Common myeloid progenitor, CD34-positive (primary cell): ENCODE results near the gene ARHGAP15.

Source experiments
- CTCF ChIA-PET: fragments of 350-600 bp; sonication (Branson Sonifier 250); formaldehyde crosslinking; loops from one replicate; lab custom pipeline; 2021; ENCODE audit warnings: antibody characterized with exemption; lab: Charles Lee
- POLR2A ChIA-PET: fragments of 350-600 bp; sonication (Branson Sonifier 250); formaldehyde crosslinking; loops from one replicate; lab custom pipeline; 2021; ENCODE audit warnings: antibody characterized with exemption; lab: Charles Lee
- DNase-seq, 3 donors: peaks; one replicate each; pipeline versions ENCODE4 v3.0.0 to v3.0.0-alpha.2; 2013
- H3K27ac ChIP-seq, 2 experiments: 1 replicate in 1 of 2; 2 replicates in 1 of 2; pipeline ENCODE4 v1.7.0; 2013; ENCODE audit warnings: inconsistent platforms in 2 of 2, low read length in 2 of 2, mild to moderate bottlenecking in 2 of 2, low read depth in 1 of 2, moderate library complexity in 1 of 2; ENCODE audit not compliant: severe bottlenecking in 2 of 2, insufficient read depth in 1 of 2, poor library complexity in 1 of 2
- H3K27me3 ChIP-seq, 5 experiments: replicated peaks in 2 of 5; 1 replicate in 3 of 5; 2 replicates in 2 of 5; pipeline versions ENCODE4 v1.6.1 to v1.7.0; 2013; ENCODE audit warnings: low read length in 4 of 5, mild to moderate bottlenecking in 2 of 5, moderate library complexity in 2 of 5, inconsistent platforms in 1 of 5; ENCODE audit not compliant: insufficient read depth in 5 of 5, control insufficient read depth in 4 of 5
- H3K36me3 ChIP-seq, 4 experiments: 1 replicate in 2 of 4; 2 replicates in 2 of 4; pipeline versions ENCODE4 v1.6.1 to v1.7.0; 2013; ENCODE audit warnings: low read length in 3 of 4, control low read depth in 1 of 4, mild to moderate bottlenecking in 1 of 4; ENCODE audit not compliant: control insufficient read depth in 4 of 4, insufficient read depth in 4 of 4
- H3K4me1 ChIP-seq, 4 experiments: 1 replicate in 3 of 4; 2 replicates in 1 of 4; pipeline versions ENCODE4 v1.6.1 to v1.7.1; 2013; ENCODE audit warnings: low read length in 3 of 4, mild to moderate bottlenecking in 3 of 4, control low read depth in 1 of 4, inconsistent platforms in 1 of 4, moderate library complexity in 1 of 4; ENCODE audit not compliant: control insufficient read depth in 4 of 4, insufficient read depth in 4 of 4; ENCODE audit errors: control extremely low read depth in 1 of 4
- H3K4me3 ChIP-seq, 7 experiments: 1 replicate in 4 of 7; 2 replicates in 3 of 7; pipeline versions ENCODE4 v1.5.1 to v1.7.0; 2013; ENCODE audit warnings: mild to moderate bottlenecking in 7 of 7, low read length in 6 of 7, moderate library complexity in 6 of 7, inconsistent platforms in 2 of 7, low read depth in 2 of 7, control low read depth in 1 of 7; ENCODE audit not compliant: insufficient read depth in 4 of 7, control insufficient read depth in 1 of 7; ENCODE audit errors: extremely low read depth in 1 of 7
- H3K9me3 ChIP-seq, 5 experiments: 1 replicate in 4 of 5; 2 replicates in 1 of 5; pipeline versions ENCODE4 v1.6.1 to v1.7.1; 2013; ENCODE audit warnings: low read length in 4 of 5, mild to moderate bottlenecking in 2 of 5, inconsistent platforms in 1 of 5, low read depth in 1 of 5, moderate library complexity in 1 of 5; ENCODE audit not compliant: control insufficient read depth in 4 of 5, insufficient read depth in 2 of 5; ENCODE audit errors: control extremely low read depth in 1 of 5
- WGBS: methylation state at CpG from one replicate; pipeline ENCODE4 v1.1.5; 2013; ENCODE audit not compliant: insufficient coverage; 5-methylcytosine and 5-hydroxymethylcytosine counted together

ARHGAP15 gene

DNA sequence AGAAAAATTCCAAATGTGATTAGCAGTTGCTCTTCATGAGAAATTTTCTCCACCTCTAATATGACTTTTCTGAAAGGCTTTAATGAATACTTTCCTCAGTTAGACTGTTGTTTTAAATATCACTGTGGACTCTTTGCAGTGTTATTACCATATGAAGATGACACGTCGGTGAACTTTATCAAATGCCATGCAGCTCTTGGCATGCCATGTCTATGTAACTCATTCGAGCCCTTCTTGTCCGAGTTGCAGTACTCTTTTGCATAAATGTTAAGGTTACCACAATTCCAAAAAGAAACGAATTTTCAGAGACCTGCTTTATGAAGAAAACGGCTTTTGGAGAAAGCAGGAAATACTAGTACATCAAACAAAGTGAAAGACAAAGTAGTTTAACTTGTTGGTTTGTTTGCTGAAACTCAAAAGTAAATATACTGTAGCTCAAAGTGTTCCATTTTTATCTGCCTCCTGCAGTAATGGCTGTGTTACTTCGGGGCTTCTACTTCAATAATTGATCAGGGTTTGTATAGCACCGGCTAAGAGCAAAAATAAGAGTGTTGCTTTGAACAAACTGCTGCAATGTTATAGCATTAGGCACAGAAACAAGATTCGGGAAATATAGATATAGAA, 204.1 kb downstream of the ARHGAP15 start:
- CTCF ChIA-PET = no interaction called here
- no peaks in the 10 kb centered on the region for H3K9me3 ChIP-seq
- H3K27me3 ChIP-seq = no peaks in the 10 kb centered on the region
- H3K36me3 ChIP-seq = peaks cover 0 to 8% (median under 1%) of the 10 kb centered on the region in 4 experiments
- no peak overlapping the region for H3K27ac ChIP-seq
- no peak overlapping the region for H3K4me3 ChIP-seq
- 95% methylated on average over 9 of the region's 9 CpGs for WGBS
- H3K4me1 ChIP-seq = no peaks in the 10 kb centered on the region
- no peak for DNase-seq
- POLR2A ChIA-PET = no interaction called here

GRCh38 chr2:143333847-143334246, 204.6 kb downstream of the ARHGAP15 start:
- ChIA-PET CTCF (interaction anchor here (0.9 kb wide), 1 partner anchor 18 kb away, joined by 3 read pairs; no protein-coding TSS in a partner anchor), POLR2A (no interaction called here)
- Histone ChIP-seq H3K27me3 (no peaks in the 10 kb centered on the region), H3K4me3 (no peak overlapping the region), H3K4me1 (no peaks in the 10 kb centered on the region), H3K9me3 (no peaks in the 10 kb centered on the region), H3K27ac (no peak overlapping the region), H3K36me3 (peaks cover 0 to 8% (median under 1%) of the 10 kb centered on the region in 4 experiments)
- no peak for DNase-seq
- WGBS = 100% methylated on average over 1 of the region's 1 CpG

DNA sequence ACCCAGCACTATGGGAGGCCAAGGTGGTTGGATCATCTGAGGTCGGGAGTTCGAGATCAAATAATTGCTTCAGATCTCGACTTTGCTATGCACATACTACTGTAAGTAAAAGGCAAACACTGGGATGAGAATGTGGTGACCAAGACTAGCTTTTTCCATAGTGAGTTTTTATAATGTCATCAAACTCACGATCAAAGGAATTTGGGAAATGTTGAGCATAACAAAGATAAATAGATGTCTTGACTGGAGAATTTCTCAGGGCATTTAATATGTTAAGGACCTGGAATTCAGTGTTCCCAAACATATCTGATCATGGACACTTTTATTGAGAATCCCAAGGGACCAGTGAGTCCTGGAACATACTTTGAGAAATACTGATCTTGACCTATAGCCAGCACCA, 205.6 kb downstream of the ARHGAP15 start:
- Histone ChIP-seq H3K27me3 (no peaks in the 10 kb centered on the region), H3K4me1 (no peaks in the 10 kb centered on the region), H3K27ac (no peak overlapping the region), H3K9me3 (no peaks in the 10 kb centered on the region), H3K4me3 (no peak overlapping the region), H3K36me3 (peaks cover 0 to 3% (median under 1%) of the 10 kb centered on the region in 4 experiments)
- ChIA-PET CTCF (interaction anchor here (1.3 kb wide), 1 partner anchor 20 kb away, joined by 3 read pairs; no protein-coding TSS in a partner anchor), POLR2A (no interaction called here)
- 100% methylated on average over 2 of the region's 4 CpGs for WGBS
- DNase-seq = no peak

GRCh38 chr2:143336719-143337210, 207.5 kb downstream of the ARHGAP15 start:
- H3K4me3 ChIP-seq = no peak overlapping the region
- no peak overlapping the region for H3K27ac ChIP-seq
- peaks cover 0 to 3% (median 0%) of the 10 kb centered on the region in 4 experiments for H3K36me3 ChIP-seq
- H3K9me3 ChIP-seq = no peaks in the 10 kb centered on the region
- WGBS = 100% methylated on average over 1 of the region's 1 CpG
- no peak for DNase-seq
- H3K4me1 ChIP-seq = no peaks in the 10 kb centered on the region
- CTCF ChIA-PET = interaction anchor here (1.1 to 1.5 kb wide), 2 partner anchors 10 to 12 kb away, joined by 3 to 4 read pairs; no protein-coding TSS in a partner anchor
- H3K27me3 ChIP-seq = no peaks in the 10 kb centered on the region
- POLR2A ChIA-PET = no interaction called here

DNA sequence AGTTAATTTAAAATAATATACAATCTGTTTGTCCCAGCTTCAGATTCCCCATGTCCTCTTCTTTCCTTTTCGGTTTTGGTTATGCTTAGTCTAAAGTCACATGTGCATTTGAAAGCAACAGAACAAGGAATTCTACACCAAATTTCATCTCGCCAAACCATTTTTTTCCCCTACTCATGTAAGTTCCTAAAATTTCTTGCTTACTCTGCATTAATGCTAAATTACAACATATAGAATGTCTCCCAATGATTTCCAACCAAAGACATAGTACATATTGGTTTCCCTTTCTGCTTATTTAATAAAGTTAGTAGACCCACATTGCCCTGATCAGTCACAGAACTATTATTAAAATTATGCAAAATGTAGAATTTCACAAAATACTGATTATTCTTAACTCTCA, 212.3 kb downstream of the ARHGAP15 start:
- Histone ChIP-seq H3K27me3 (no peaks in the 10 kb centered on the region), H3K4me3 (no peak overlapping the region), H3K36me3 (peaks cover 0 to 4% (median under 1%) of the 10 kb centered on the region in 4 experiments), H3K27ac (no peak overlapping the region), H3K4me1 (no peaks in the 10 kb centered on the region), H3K9me3 (no peaks in the 10 kb centered on the region)
- 100% methylated on average over 1 of the region's 2 CpGs for WGBS
- ChIA-PET POLR2A (no interaction called here), CTCF (no interaction called here)
- DNase-seq = no peak

DNA sequence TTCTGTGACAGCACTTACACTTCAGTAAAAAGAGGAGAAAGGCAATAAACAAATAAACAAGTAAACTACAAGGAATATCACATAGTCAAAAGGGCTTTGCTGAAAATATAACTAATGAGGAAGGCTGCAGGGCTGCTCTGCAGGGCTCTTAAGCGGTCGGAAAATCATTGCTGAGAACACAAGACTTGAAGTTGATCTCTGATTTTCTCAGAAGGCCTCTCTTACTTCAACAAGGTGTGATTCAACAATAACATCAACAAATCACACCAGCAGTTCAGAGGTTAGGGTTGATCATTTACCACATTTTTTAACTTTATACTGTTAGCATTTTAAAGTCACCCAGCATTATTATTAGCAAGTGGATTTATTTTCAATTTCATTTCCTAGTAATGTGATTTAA, 215.6 kb downstream of the ARHGAP15 start:
- H3K27ac ChIP-seq = no peak overlapping the region
- CTCF ChIA-PET = interaction anchor here (1.3 kb wide), 1 partner anchor 10 kb away, joined by 5 read pairs; no protein-coding TSS in a partner anchor
- H3K4me3 ChIP-seq = no peak overlapping the region
- H3K27me3 ChIP-seq = no peaks in the 10 kb centered on the region
- POLR2A ChIA-PET = no interaction called here
- H3K9me3 ChIP-seq = no peaks in the 10 kb centered on the region
- H3K36me3 ChIP-seq = peaks cover 0 to 5% (median 2%) of the 10 kb centered on the region in 4 experiments
- H3K4me1 ChIP-seq = no peaks in the 10 kb centered on the region
- no CpG with 5 or more reads among the region's 2 CpGs for WGBS
- no peak for DNase-seq
